A673 (cell line): ENCODE measurements around the gene PTCH1. TPM values are rescaled to one million over a fixed set of nuclear protein-coding genes. Genes with fewer than 3 reads are reported as not detected.
A peak's percentile ranks its signal among the peaks of the same experiment; 100 is the strongest.

Experiments used
- BruUV-seq: library from RNA; stranded (reverse); fragments of 400-500 nt; replicated peaks from 2 replicates; lab custom pipeline; 2021; lab: Mats Ljungman, UMichigan
- CTCF ChIA-PET: fragments of 300-600 bp; sonication (Branson Sonifier 250); formaldehyde crosslinking; loops from one replicate; lab custom pipeline; 2022; ENCODE audit warnings: antibody characterized with exemption; lab: Charles Lee
- POLR2A ChIA-PET: fragments of 300-600 bp; sonication (Branson Sonifier 250); formaldehyde crosslinking; loops from one replicate; lab custom pipeline; 2022; ENCODE audit warnings: antibody characterized with exemption; ENCODE audit not compliant: low non-redundant PET; lab: Charles Lee
- DNase-seq: peaks from one replicate; pipeline ENCODE4 v3.0.0-alpha.2; 2015; ENCODE audit warnings: low spot score
- H3K27ac ChIP-seq: fragments of 200-600 bp; sonication (generic); 2 replicates; pipeline ENCODE4 v1.5.1; 2016; ENCODE audit warnings: mixed run types, low read depth, mild to moderate bottlenecking, mixed read lengths, antibody characterized with exemption, low read length; ENCODE audit not compliant: poor library complexity, severe bottlenecking
- H3K27me3 ChIP-seq: fragments of 200-600 bp; sonication (generic); replicated peaks from 2 replicates; pipeline ENCODE4 v1.6.1; 2017; ENCODE audit warnings: mixed run types, low read depth, mild to moderate bottlenecking, mixed read lengths, antibody characterized with exemption, low read length; ENCODE audit not compliant: insufficient read depth, poor library complexity
- H3K36me3 ChIP-seq: fragments of 200-600 bp; sonication (generic); 2 replicates; pipeline ENCODE4 v1.6.1; 2016; ENCODE audit warnings: mixed run types, mild to moderate bottlenecking, mixed read lengths, antibody characterized with exemption, low read length; ENCODE audit not compliant: insufficient read depth, poor library complexity, severe bottlenecking
- H3K4me1 ChIP-seq: fragments of 200-600 bp; sonication (generic); 2 replicates; pipeline ENCODE4 v1.6.1; 2017; ENCODE audit warnings: mixed run types, mild to moderate bottlenecking, mixed read lengths, antibody characterized with exemption, low read length; ENCODE audit not compliant: insufficient read depth, poor library complexity, severe bottlenecking
- H3K4me3 ChIP-seq: fragments of 200-600 bp; sonication (generic); 2 replicates; pipeline ENCODE4 v1.5.1; 2016; ENCODE audit warnings: low read depth, mixed run types, mild to moderate bottlenecking, mixed read lengths, low read length; ENCODE audit not compliant: poor library complexity, severe bottlenecking
- H3K9me3 ChIP-seq: fragments of 200-600 bp; sonication (generic); 2 replicates; pipeline ENCODE4 v1.6.1; 2016; ENCODE audit warnings: mixed run types, low read depth, mild to moderate bottlenecking, mixed read lengths, antibody characterized with exemption, low read length; ENCODE audit not compliant: poor library complexity, severe bottlenecking
- CTCF ChIP-seq: fragments of 300-800, 200-600 bp; sonication (generic); conservative IDR thresholded peaks from 2 replicates; pipeline ENCODE4 v1.5.1; 2017; ENCODE audit warnings: low read depth, mild to moderate bottlenecking, antibody characterized with exemption, low read length, moderate library complexity, mixed read lengths
- EZH2 ChIP-seq: fragments of 200-600 bp; sonication (generic); IDR thresholded peaks from 2 replicates; pipeline ENCODE4 v1.6.1; 2017; ENCODE audit warnings: borderline replicate concordance, low read depth, mild to moderate bottlenecking, mixed read lengths, antibody characterized with exemption, low read length; ENCODE audit not compliant: poor library complexity, severe bottlenecking
- intact Hi-C: fragments of 100-400 bp; cut with micrococcal nuclease; formaldehyde crosslinking; loops from one replicate; pipeline ENCODE4 v1.10.0; 2022; ENCODE audit not compliant: unreplicated experiment
- total RNA-seq: library from RNA; stranded (reverse); gene quantifications from 2 replicates; pipeline ENCODE4 v1.2.3, GENCODE V29; 2021

The PTCH1 gene
- total RNA-seq, 1 experiment from 2014 or later = 36.5 TPM

- H3K36me3 ChIP-seq = no peaks in the 10 kb centered on the region
- ChIA-PET CTCF (interaction anchor here (0.6 kb wide), 1 partner anchor 9 kb away, joined by 7 read pairs; no protein-coding TSS in a partner anchor), POLR2A (no interaction called here)
- no peaks in the 10 kb centered on the region for H3K27me3 ChIP-seq
- H3K4me1 ChIP-seq = peaks cover 28% of the 10 kb centered on the region
- intact Hi-C loops = loop anchor here (10.0 kb wide), 1 partner anchor 369 kb away; the partner anchor contains the start of gene ERCC6L2
- no peaks in the 10 kb centered on the region for H3K9me3 ChIP-seq
- peak; percentile 78 for DNase-seq
- peak overlapping the region; percentile 84 for H3K4me3 ChIP-seq
- no TSS peak for BruUV-seq
- peak overlapping the region; percentile 90 for H3K27ac ChIP-seq
- TF ChIP-seq CTCF (no peak), EZH2 (no peak)
These were observed 10.9 kb downstream of the PTCH1 start for GRCh38 chr9:95505717-95506427.

- BruUV-seq = TSS peak; percentile 42
- no peaks in the 10 kb centered on the region for H3K27me3 ChIP-seq
- H3K27ac ChIP-seq = peak overlapping the region; percentile 90
- CTCF ChIA-PET = no interaction called here
- intact Hi-C loops = loop anchor here (10.0 kb wide), 1 partner anchor 370 kb away; the partner anchor contains the start of gene ERCC6L2
- no peaks in the 10 kb centered on the region for H3K36me3 ChIP-seq
- no peak for DNase-seq
- peak overlapping the region; percentile 84 for H3K4me3 ChIP-seq
- POLR2A ChIA-PET = no interaction called here
- TF ChIP-seq EZH2 (no peak), CTCF (no peak)
- H3K9me3 ChIP-seq = no peaks in the 10 kb centered on the region
- H3K4me1 ChIP-seq = peaks cover 34% of the 10 kb centered on the region
These were observed 11.6 kb downstream of the PTCH1 start for GRCh38 chr9:95505072-95505716.

- H3K4me3 ChIP-seq = no peak overlapping the region
- intact Hi-C loops = loop anchor here (10.0 kb wide), 1 partner anchor 370 kb away; the partner anchor contains the start of gene ERCC6L2
- ChIA-PET POLR2A (no interaction called here), CTCF (no interaction called here)
- no peak for TF ChIP-seq EZH2
- no peak for TF ChIP-seq CTCF
- peak; percentile 54 for DNase-seq
- no peaks in the 10 kb centered on the region for H3K9me3 ChIP-seq
- no peaks in the 10 kb centered on the region for H3K36me3 ChIP-seq
- no peaks in the 10 kb centered on the region for H3K27me3 ChIP-seq
- H3K4me1 ChIP-seq = peaks cover 42% of the 10 kb centered on the region
- BruUV-seq = no TSS peak
- no peak overlapping the region for H3K27ac ChIP-seq
These were observed 12.5 kb downstream of the PTCH1 start for GRCh38 chr9:95504053-95504963.
